Mononuclear cell (primary cell): ENCODE data around the gene EXOC4. TPM values are rescaled to one million over a fixed set of nuclear protein-coding genes. Genes with fewer than 3 reads are reported as not detected.

Source experiments
- H3K27me3 ChIP-seq: 2 replicates; pipeline ENCODE4 v1.6.0; 2011; ENCODE audit warnings: low read length, control low read depth; ENCODE audit not compliant: insufficient read depth
- H3K4me1 ChIP-seq: 2 replicates; pipeline ENCODE4 v1.5.1; 2011; ENCODE audit warnings: mild to moderate bottlenecking, low read length, control low read depth; ENCODE audit not compliant: insufficient read depth
- H3K4me3 ChIP-seq: 2 replicates; pipeline ENCODE4 v1.5.1; 2011; ENCODE audit warnings: mild to moderate bottlenecking, low read length, moderate library complexity
- H3K9me3 ChIP-seq: 2 replicates; pipeline ENCODE4 v1.5.1; 2011; ENCODE audit warnings: low read depth, mild to moderate bottlenecking, control low read depth, low read length
- total RNA-seq: library from RNA; depleted of rRNA; stranded (reverse); fragments of >200 nt; gene quantifications from one replicate; pipeline ENCODE4 v1.2.3, GENCODE V29; 2012

EXOC4 gene
- total RNA-seq, 1 donor: 106 TPM

DNA sequence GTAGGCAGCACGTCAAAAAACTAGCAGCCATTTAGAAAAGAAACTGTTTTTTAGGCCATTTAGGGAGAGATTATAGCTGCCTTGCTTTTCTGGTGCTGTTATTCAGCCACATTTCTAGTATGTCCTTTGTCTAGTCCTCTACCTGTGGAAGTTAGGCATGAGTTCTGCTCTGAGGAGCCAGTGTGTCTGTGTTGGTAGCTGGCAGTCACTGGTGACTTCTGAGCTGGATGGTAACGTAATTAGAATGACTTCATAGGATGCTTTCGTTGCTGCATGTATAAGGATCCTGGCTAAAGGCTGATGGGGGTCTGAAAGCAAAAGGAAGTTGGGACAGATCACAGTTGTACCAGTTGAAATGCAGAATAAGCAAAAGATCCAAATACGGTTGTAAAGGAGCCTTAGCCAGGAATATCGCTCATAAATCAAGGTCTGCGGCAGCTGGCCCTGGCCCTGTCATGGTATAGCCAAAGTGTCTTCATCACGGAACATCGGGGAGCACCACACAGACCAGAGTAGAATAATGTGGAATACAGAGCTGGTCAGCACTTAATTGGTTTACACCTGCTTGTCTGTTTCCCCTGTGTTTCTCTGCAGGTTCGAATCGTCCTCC lies 226.7 kb downstream of the EXOC4 start:
- H3K4me3 ChIP-seq: no peak overlapping the region
- H3K4me1 ChIP-seq: peaks cover 5% of the 10 kb centered on the region
- H3K9me3 ChIP-seq: no peaks in the 10 kb centered on the region
- no peaks in the 10 kb centered on the region for H3K27me3 ChIP-seq

DNA sequence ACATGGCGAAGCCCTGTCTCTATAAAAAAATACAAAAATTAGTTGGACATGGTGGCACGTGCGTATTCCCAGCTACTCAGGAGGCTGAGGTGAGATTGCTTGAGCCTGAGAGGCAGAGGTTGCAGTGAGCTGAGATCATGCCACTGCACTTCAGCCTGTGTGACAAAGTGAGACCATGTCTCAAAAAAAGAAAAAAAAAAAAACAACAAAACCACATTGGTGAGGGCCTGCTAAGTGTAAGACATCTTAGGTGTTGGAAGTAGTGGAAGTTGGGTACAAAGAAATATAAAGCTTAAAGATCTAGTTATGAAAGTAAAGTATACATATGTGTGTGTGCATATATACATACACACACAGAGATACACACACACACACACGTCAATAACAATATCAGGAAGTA lies 228.0 kb downstream of the EXOC4 start:
- Histone ChIP-seq H3K4me3 (no peak overlapping the region), H3K4me1 (peaks cover 5% of the 10 kb centered on the region), H3K9me3 (no peaks in the 10 kb centered on the region)

DNA sequence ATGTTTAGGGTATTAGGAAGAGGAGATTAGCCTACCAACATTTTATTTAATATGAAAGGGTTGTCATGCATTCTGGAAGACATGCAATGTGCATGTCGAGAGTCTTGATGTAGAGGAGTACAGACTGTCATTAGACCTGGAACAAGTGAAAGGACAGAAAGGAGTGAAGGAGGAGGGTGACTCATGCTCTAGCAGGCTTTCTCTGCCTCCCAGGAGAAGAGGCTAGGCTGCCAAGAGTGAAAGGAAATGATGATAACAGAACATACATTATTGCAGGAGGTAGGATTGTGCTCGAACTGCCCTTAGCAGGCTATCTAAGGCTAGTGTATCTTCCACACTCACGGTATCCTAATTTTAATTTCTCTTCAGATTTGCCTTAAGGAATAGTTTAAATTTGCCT lies 228.8 kb downstream of the EXOC4 start:
- no peak overlapping the region for H3K4me3 ChIP-seq
- H3K9me3 ChIP-seq: no peaks in the 10 kb centered on the region
- H3K27me3 ChIP-seq: no peaks in the 10 kb centered on the region
- peaks cover 5% of the 10 kb centered on the region for H3K4me1 ChIP-seq

More for the DNA sequence above, 228.0 kb downstream of the EXOC4 start:
- no peaks in the 10 kb centered on the region for H3K27me3 ChIP-seq

DNA sequence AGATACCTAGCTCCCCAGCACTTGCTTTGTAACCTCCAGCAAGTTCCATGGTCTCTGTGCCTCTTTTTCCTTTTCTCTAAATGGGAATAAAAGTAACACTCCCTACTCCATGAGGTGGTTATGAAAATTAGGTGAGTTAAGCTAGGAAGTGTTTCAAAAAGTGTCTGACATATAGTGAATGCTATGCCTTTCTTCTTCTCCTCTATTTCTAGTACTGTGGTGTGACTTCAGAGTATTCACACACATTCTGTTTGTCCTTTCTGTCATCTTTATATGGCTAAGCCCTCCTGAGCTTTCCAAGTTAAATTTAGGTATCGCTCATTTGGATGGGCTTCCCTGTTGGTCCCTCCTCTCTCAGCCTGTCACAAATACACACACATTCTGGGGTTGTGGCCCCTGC lies 229.7 kb downstream of the EXOC4 start:
- Histone ChIP-seq H3K9me3 (no peaks in the 10 kb centered on the region), H3K4me3 (no peak overlapping the region), H3K27me3 (no peaks in the 10 kb centered on the region), H3K4me1 (peaks cover 5% of the 10 kb centered on the region)

DNA sequence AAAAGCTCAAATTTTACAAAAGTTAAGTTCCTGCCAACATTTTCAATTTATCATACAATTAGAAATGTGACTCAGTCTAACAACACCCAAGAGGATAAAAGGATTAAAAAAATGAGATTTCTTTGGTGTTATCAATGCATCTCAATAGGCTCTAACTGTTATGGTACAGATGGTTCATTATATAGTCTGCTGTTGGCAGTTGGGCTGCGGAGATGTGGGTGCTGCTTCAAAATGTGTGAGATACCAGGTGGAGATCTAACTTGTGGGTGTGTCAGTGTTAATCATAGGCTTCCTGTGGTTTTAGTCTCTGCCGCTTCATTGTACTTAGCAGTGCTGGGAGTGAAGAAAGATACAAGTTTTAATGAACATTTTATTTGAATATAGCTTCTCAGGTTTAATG lies 231.2 kb downstream of the EXOC4 start:
- H3K9me3 ChIP-seq: no peaks in the 10 kb centered on the region
- peaks cover 5% of the 10 kb centered on the region for H3K4me1 ChIP-seq
- no peaks in the 10 kb centered on the region for H3K27me3 ChIP-seq
- H3K4me3 ChIP-seq: no peak overlapping the region

DNA sequence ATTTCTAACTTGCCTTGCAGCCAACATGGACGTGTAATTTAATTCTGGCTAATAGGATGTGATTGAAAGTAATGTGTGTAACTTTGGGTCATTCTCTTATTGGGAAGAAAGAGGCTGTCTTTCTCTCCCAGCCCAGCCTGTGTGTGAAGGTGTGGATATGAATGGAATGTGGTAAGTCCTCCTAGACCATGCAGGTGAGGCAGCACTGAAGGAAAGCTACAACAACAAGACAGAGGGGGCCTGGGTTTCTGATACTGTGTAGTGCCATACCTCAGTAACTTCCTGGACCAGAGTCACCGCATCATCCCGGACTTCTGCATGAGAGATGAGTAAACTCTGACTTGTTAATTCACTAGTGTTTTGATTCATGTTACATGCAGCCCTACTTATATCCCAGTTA lies 237.0 kb downstream of the EXOC4 start:
- H3K4me1 ChIP-seq: no peaks in the 10 kb centered on the region
- no peaks in the 10 kb centered on the region for H3K27me3 ChIP-seq
- no peak overlapping the region for H3K4me3 ChIP-seq
- H3K9me3 ChIP-seq: no peaks in the 10 kb centered on the region

DNA sequence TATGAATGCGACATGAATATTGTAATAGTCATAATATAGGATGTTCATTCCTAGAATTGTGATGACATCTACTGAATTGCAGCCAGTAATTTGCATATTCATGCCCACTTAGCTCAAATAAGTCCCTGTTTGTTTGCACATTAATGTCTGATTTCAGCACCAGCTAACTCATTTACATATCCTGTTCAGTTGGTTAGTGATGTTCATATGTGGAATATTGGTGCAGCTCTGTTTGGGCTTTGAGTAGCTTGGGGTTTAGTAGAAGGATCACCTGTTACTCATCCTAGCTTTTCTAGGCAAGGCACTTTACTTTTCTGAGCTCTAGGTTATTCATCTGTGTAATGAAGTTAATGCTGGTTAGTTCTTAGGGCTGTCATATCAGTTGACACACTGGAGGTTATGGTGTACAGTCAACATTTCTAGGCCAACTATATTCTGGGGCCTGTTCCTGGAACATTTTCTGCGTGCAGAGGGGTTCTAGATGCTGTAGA lies 238.4 kb downstream of the EXOC4 start:
- no peaks in the 10 kb centered on the region for H3K27me3 ChIP-seq
- no peaks in the 10 kb centered on the region for H3K9me3 ChIP-seq
- H3K4me3 ChIP-seq: no peak overlapping the region
- H3K4me1 ChIP-seq: no peaks in the 10 kb centered on the region

DNA sequence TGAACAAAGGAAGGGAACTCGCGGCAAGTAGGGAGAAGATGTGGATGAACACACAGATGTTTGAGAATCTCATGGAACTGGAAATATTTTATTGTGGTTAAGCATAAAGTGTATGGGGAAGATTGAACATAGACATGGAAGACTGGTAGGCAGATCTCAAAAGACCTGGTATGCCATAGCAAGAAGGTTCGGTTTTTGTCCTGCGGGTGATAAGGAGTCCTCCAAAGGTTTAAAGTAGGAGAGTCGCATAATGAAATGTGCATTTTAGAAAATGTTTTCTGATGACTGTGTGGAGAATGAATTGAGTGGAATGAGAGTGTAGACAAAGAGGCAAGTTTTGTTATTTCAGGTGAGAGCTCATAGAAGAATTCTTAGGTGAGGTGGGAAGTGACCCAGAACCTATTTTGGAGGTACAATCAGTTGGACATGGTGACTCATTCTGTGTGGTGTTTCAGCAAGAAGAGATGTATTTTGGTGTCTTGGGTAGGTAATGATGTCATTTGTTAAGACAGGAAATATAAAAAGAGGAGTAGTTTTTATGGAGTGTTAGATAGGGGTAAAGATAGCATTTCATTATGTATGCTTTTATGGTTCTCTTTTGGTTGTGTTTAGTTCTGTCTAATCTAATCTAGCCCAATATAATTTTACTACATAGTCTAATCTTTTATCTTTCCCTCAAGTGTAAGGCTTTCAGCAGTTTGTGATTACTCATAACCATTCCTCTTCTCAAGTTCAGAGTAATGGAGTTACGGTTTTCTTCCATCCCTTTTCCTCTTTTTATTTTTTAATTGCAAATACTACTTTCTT lies 239.2 kb downstream of the EXOC4 start:
- Histone ChIP-seq H3K9me3 (no peaks in the 10 kb centered on the region), H3K4me1 (no peaks in the 10 kb centered on the region), H3K27me3 (no peaks in the 10 kb centered on the region), H3K4me3 (no peak overlapping the region)

DNA sequence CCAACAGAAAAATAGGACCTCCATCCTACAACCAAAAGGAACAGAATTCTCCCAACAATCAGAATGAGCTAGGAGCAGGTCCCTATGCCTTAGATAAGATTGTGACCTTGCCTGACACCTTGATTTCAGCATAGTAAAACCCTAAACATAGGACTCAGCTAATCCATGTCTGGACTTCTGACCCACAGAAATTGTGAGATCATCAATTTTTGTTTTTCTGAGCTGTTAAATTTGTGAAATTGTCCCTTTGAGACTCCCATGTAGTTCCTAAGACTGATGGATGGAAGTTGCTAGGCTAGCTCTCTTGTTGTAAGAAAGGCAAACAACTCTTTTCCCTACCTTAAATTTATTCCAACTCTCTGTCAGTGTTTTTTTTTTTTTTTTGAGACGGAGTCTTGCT lies 244.2 kb downstream of the EXOC4 start:
- Histone ChIP-seq H3K9me3 (no peaks in the 10 kb centered on the region), H3K27me3 (no peaks in the 10 kb centered on the region), H3K4me3 (no peak overlapping the region), H3K4me1 (no peaks in the 10 kb centered on the region)

DNA sequence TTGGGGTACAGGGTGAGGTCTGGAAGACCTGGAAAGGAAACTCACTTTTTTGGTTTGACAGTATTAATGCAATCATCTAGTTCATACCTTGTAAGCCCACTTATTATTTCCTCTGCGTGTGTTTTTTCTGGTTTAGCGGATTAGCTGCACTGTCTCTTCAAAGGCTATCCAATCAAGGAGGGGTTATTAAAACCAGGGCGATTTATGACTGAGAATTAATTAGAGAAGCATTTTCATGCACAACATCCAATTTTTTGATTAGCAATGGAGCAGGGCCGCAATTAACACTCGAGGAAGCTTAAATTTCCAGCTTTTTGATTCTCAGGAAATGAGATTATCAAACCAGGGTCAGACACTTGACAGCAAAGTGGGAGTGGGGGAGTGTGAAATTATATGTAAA lies 248.9 kb downstream of the EXOC4 start:
- no peaks in the 10 kb centered on the region for H3K9me3 ChIP-seq
- no peaks in the 10 kb centered on the region for H3K4me1 ChIP-seq
- no peaks in the 10 kb centered on the region for H3K27me3 ChIP-seq
- no peak overlapping the region for H3K4me3 ChIP-seq

DNA sequence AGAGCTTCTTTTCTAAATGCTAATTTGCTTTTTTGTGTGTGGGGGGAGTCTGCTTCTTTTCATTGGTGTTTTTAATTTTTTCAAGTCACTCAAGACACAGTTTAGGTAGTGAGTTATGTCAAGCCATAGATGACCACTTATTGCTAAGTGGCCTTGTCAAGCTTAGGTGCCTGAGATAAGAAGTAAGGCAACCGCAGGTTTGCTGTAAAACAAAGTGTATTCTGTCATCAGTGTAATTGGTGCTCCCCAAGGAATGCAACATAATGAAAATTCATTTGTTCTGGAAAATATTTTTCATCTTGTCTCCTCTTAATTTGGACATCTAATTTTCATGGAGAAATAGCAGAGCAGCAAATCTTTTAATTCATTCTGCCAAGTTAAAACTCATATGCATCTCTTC lies 249.6 kb downstream of the EXOC4 start:
- Histone ChIP-seq H3K4me3 (no peak overlapping the region), H3K9me3 (no peaks in the 10 kb centered on the region), H3K27me3 (no peaks in the 10 kb centered on the region), H3K4me1 (no peaks in the 10 kb centered on the region)

DNA sequence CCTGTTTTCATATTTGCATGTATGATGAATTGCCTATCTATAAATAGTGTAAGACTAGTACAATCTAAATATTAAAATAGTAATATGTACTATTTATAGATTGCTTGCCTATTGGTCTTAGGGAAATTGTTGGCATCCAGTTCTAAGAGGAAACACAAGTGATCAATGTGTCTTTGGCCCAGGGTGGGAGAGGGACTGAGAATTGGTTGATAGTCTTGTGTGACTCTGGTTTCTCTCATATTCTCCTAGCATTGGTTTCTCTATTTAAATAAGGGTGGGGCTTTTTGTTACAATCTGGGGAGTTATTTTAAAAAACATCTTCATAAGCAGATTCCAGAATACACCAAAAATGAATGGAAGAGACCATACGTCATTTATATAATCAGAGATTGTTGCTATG lies 250.1 kb downstream of the EXOC4 start:
- H3K9me3 ChIP-seq: no peaks in the 10 kb centered on the region
- no peaks in the 10 kb centered on the region for H3K27me3 ChIP-seq
- no peak overlapping the region for H3K4me3 ChIP-seq
- no peaks in the 10 kb centered on the region for H3K4me1 ChIP-seq

DNA sequence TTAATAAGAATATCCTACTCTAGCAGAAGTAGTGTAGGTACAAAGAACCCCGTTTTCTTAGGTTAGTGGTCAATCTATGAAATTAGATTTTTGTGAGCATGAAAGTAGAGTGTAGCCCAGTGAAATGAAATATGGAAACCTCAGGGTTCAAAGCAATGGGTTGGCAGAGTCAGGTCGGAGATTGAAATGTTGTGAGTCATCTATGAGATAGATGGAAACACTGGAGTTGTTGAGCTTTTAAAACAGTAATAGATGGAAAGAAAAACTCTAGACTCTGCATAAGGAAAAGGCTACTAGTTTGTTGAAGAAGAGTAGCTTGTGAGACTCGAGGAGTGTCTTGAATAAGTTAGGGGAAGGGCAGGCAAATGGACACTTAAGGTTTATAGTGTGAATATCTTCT lies 251.9 kb downstream of the EXOC4 start:
- Histone ChIP-seq H3K27me3 (no peaks in the 10 kb centered on the region), H3K4me1 (no peaks in the 10 kb centered on the region), H3K4me3 (no peak overlapping the region), H3K9me3 (no peaks in the 10 kb centered on the region)

DNA sequence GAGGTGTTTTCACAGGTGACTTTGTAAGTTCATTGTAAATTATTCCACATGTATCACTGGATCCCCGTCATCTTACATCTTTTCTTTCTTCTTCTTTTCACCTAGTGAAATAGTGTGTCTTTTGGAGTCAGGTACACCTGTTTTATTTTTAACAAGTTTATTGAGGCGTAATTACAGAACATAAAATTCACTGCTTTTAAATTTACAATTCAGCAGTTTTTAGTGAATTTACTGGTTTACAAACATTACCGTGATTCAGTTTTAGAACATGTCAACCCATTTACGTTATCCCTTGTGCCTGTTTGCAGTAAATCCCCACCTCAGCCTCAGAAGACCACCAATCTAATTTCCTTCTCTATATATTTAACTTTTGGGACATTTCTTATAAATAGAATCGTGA lies 256.9 kb downstream of the EXOC4 start:
- H3K9me3 ChIP-seq: no peaks in the 10 kb centered on the region

DNA sequence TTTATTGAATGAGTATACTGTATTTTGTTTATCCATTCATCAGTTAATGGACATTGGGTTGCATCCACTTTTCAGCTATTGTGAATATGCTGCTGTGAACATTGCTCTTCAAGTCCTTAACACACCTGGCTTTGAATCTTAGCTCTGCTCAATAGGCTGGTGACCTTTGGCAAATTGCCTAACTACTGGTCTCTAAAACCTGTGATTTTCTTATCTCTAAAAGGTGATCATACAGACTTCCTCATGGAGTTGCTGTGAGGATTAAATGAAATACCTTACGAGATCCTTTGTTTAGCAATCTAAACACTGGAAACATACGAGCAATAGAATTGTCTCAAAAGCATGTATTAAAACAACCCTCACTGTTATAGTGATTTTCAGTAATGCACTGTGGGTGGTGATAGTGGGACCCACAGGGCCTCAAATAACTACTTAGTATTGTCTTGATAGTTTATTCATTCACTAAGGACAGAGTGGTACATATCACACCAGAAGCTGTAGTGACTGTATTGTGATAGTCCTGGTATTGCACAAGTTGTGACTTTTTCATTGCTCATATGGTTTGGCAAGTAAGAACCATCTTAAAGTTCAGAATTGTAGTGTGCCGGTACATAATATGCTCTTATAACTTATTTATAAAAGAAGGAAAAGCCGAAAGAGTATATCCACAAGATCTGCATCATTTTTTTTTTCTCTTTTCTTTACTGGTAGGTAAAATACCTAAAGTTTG lies 257.6 kb downstream of the EXOC4 start:
- no peaks in the 10 kb centered on the region for H3K9me3 ChIP-seq
- no peaks in the 10 kb centered on the region for H3K27me3 ChIP-seq
- no peak overlapping the region for H3K4me3 ChIP-seq
- no peaks in the 10 kb centered on the region for H3K4me1 ChIP-seq

More for the DNA sequence above, 256.9 kb downstream of the EXOC4 start:
- Histone ChIP-seq H3K4me1 (no peaks in the 10 kb centered on the region), H3K4me3 (no peak overlapping the region), H3K27me3 (no peaks in the 10 kb centered on the region)
